Iris pigment epithelial cell (primary cell): ENCODE data around the gene CCNO.

Experiments
- DNase-seq: peaks from one replicate; pipeline ENCODE4 v3.0.0-alpha.2; 2011; ENCODE audit warnings: low read depth

Gene CCNO

GRCh38 chr5:55232985-55233928 lies at the start of gene CCNO:
CCNO (minus strand) TSS chr5:55233608; CDS start chr5:55233523, 85 bp downstream.
- DNase-seq = peak; percentile 78

GRCh38 chr5:55278778-55279177 lies 45.4 kb upstream of the CCNO start:
- peak; percentile 70 for DNase-seq

- DNase-seq = peak; percentile 75
Measured at GRCh38 chr5:55276771-55277170, 43.4 kb upstream of the CCNO start.

GRCh38 chr5:55258339-55258738 lies 24.9 kb upstream of the CCNO start:
- DNase-seq = no peak

GRCh38 chr5:55254802-55255201 lies 21.4 kb upstream of the CCNO start:
- DNase-seq = no peak

- DNase-seq = no peak
Measured at GRCh38 chr5:55250064-55250463, 16.7 kb upstream of the CCNO start.

GRCh38 chr5:55241746-55242145 lies 8.3 kb upstream of the CCNO start:
- DNase-seq = no peak

GRCh38 chr5:55236800-55237199 lies 3.4 kb upstream of the CCNO start:
- DNase-seq = no peak

GRCh38 chr5:55234121-55234700 lies 803 bp upstream of the CCNO start:
- peak; percentile 39 for DNase-seq

- DNase-seq = no peak
Measured at GRCh38 chr5:55232271-55232984, 980 bp downstream of the CCNO start.

GRCh38 chr5:55231919-55232270 lies 1.5 kb downstream of the CCNO start:
- no peak for DNase-seq

- no peak for DNase-seq
Measured at GRCh38 chr5:55231029-55231918, 2.1 kb downstream of the CCNO start.

GRCh38 chr5:55230086-55230629 lies 3.2 kb downstream of the CCNO start:
- no peak for DNase-seq

- DNase-seq = no peak
Measured at GRCh38 chr5:55227664-55228430, 5.6 kb downstream of the CCNO start.

GRCh38 chr5:55226934-55227663 lies 6.3 kb downstream of the CCNO start, which contains the start of gene MCIDAS:
MCIDAS (minus strand) TSS chr5:55227315; CDS start chr5:55227138, 177 bp downstream.
- no peak for DNase-seq

GRCh38 chr5:55226027-55226933 lies 7.1 kb downstream of the CCNO start:
- no peak for DNase-seq

- DNase-seq = no peak
Measured at GRCh38 chr5:55225346-55225745, 8.1 kb downstream of the CCNO start.

GRCh38 chr5:55223812-55224240 lies 9.6 kb downstream of the CCNO start:
- no peak for DNase-seq
